Parathyroid adenoma (tissue), 2 donors: ENCODE data around the gene NAGPA.

ENCODE experiments used
- H2AFZ ChIP-seq: fragments of 300-600 bp; sonication (generic); one replicate; pipeline ENCODE4 v1.7.0; 2017; ENCODE audit warnings: antibody characterized with exemption, mild to moderate bottlenecking
- H3K27ac ChIP-seq: fragments of 300-600 bp; sonication (generic); one replicate; pipeline ENCODE4 v1.7.0; 2017
- H3K27me3 ChIP-seq: fragments of 300-600 bp; sonication (generic); one replicate; pipeline ENCODE4 v1.7.0; 2017; ENCODE audit warnings: low read length; ENCODE audit not compliant: control insufficient read depth, insufficient read depth
- H3K36me3 ChIP-seq: fragments of 300-600 bp; sonication (generic); one replicate; pipeline ENCODE4 v1.7.0; 2017; ENCODE audit warnings: low read length; ENCODE audit not compliant: control insufficient read depth, insufficient read depth
- H3K4me1 ChIP-seq: fragments of 300-600 bp; sonication (generic); one replicate; pipeline ENCODE4 v1.7.0; 2017; ENCODE audit warnings: control low read depth
- H3K4me2 ChIP-seq: fragments of 300-600 bp; sonication (generic); one replicate; pipeline ENCODE4 v1.7.0; 2017; ENCODE audit warnings: low read length
- H3K4me3 ChIP-seq: fragments of 300-600 bp; sonication (generic); one replicate; pipeline ENCODE4 v1.7.0; 2017; ENCODE audit warnings: low read depth, low read length
- H3K79me2 ChIP-seq: fragments of 300-600 bp; sonication (generic); one replicate; pipeline ENCODE4 v1.7.0; 2017; ENCODE audit warnings: control low read depth
- H3K9ac ChIP-seq: fragments of 300-600 bp; sonication (generic); one replicate; pipeline ENCODE4 v1.7.0; 2017; ENCODE audit warnings: mild to moderate bottlenecking
- H3K9me3 ChIP-seq: fragments of 300-600 bp; sonication (generic); one replicate; pipeline ENCODE4 v1.7.0; 2017; ENCODE audit warnings: low read length; ENCODE audit not compliant: control insufficient read depth
- CTCF ChIP-seq: fragments of 300-600 bp; sonication (generic); IDR thresholded peaks from one replicate; pipeline ENCODE4 v1.7.0; 2017; ENCODE audit warnings: antibody characterized with exemption, mild to moderate bottlenecking
- donor health status: primary hyperparathyroidism.

The NAGPA gene

GRCh38 chr16:5017678-5017969 lies 16.1 kb downstream of the NAGPA start:
- Histone ChIP-seq H3K36me3 (no peaks in the 10 kb centered on the region), H3K9ac (no peak overlapping the region), H3K27ac (no peak overlapping the region), H3K4me3 (no peak overlapping the region), H2AFZ (no peak overlapping the region), H3K4me2 (no peak overlapping the region), H3K27me3 (no peaks in the 10 kb centered on the region), H3K9me3 (no peaks in the 10 kb centered on the region), H3K4me1 (no peaks in the 10 kb centered on the region), H3K79me2 (no peaks in the 10 kb centered on the region)
- no peak for TF ChIP-seq CTCF

GRCh38 chr16:5016967-5017677 lies 16.6 kb downstream of the NAGPA start:
- H3K9me3 ChIP-seq, result no peaks in the 10 kb centered on the region
- no peaks in the 10 kb centered on the region for H3K4me1 ChIP-seq
- no peak overlapping the region for H3K9ac ChIP-seq
- H3K36me3 ChIP-seq, result no peaks in the 10 kb centered on the region
- no peaks in the 10 kb centered on the region for H3K79me2 ChIP-seq
- H2AFZ ChIP-seq, result no peak overlapping the region
- no peak for TF ChIP-seq CTCF
- H3K4me3 ChIP-seq, result no peak overlapping the region
- H3K27me3 ChIP-seq, result no peaks in the 10 kb centered on the region
- H3K27ac ChIP-seq, result no peak overlapping the region
- no peak overlapping the region for H3K4me2 ChIP-seq

GRCh38 chr16:5015887-5016286 lies 17.8 kb downstream of the NAGPA start:
- H3K36me3 ChIP-seq, result no peaks in the 10 kb centered on the region
- no peak for TF ChIP-seq CTCF

GRCh38 chr16:5015351-5015750 lies 18.4 kb downstream of the NAGPA start:
- Histone ChIP-seq H3K79me2 (no peaks in the 10 kb centered on the region), H3K27me3 (no peaks in the 10 kb centered on the region), H3K4me1 (no peaks in the 10 kb centered on the region), H2AFZ (no peak overlapping the region), H3K4me2 (no peak overlapping the region), H3K27ac (no peak overlapping the region), H3K36me3 (no peaks in the 10 kb centered on the region), H3K9ac (no peak overlapping the region), H3K4me3 (no peak overlapping the region), H3K9me3 (no peaks in the 10 kb centered on the region)
- no peak for TF ChIP-seq CTCF

More at GRCh38 chr16:5015887-5016286, 17.8 kb downstream of the NAGPA start:
- no peaks in the 10 kb centered on the region for H3K27me3 ChIP-seq
- no peak overlapping the region for H3K4me2 ChIP-seq
- no peaks in the 10 kb centered on the region for H3K9me3 ChIP-seq
- no peak overlapping the region for H3K4me3 ChIP-seq
- H3K4me1 ChIP-seq, result no peaks in the 10 kb centered on the region
- no peak overlapping the region for H3K9ac ChIP-seq
- H2AFZ ChIP-seq, result no peak overlapping the region
- no peak overlapping the region for H3K27ac ChIP-seq
- H3K79me2 ChIP-seq, result no peaks in the 10 kb centered on the region

GRCh38 chr16:5012887-5013286 lies 20.8 kb downstream of the NAGPA start:
- Histone ChIP-seq H3K27me3 (no peaks in the 10 kb centered on the region), H3K4me1 (no peaks in the 10 kb centered on the region), H3K36me3 (no peaks in the 10 kb centered on the region), H3K4me3 (no peak overlapping the region), H3K4me2 (no peak overlapping the region), H2AFZ (no peak overlapping the region), H3K27ac (no peak overlapping the region), H3K9me3 (no peaks in the 10 kb centered on the region), H3K79me2 (no peaks in the 10 kb centered on the region), H3K9ac (no peak overlapping the region)
- no peak for TF ChIP-seq CTCF
